GM12878 (cell line): ENCODE results near the gene RPL31. TPM values are rescaled to one million over a fixed set of nuclear protein-coding genes. Genes with fewer than 3 reads are reported as not detected.

Experiments used
- ATF7 ChIP-seq: fragments of 450-650 bp; IDR thresholded peaks from 2 replicates; pipeline ENCODE4 v1.6.1; 2016; ENCODE audit warnings: low read depth, mild to moderate bottlenecking
- BCL11A ChIP-seq: IDR thresholded peaks from 2 replicates; pipeline ENCODE4 v1.6.1; 2011; ENCODE audit warnings: low read depth, low read length
- BMI1 ChIP-seq: fragments of 450-650 bp; IDR thresholded peaks from 2 replicates; pipeline ENCODE4 v1.6.1; 2016; ENCODE audit warnings: mild to moderate bottlenecking, moderate library complexity, borderline replicate concordance
- CREM ChIP-seq: IDR thresholded peaks from 2 replicates; pipeline ENCODE4 v1.6.1; 2014; ENCODE audit warnings: antibody characterized with exemption, low read depth
- EGR1 ChIP-seq, 2 experiments: IDR thresholded peaks; 1 replicate in 1 of 2; 2 replicates in 1 of 2; pipeline ENCODE4 v1.6.1; 2011 to 2012; ENCODE audit warnings: low read depth in 2 of 2, low read length in 2 of 2, borderline replicate concordance in 1 of 2, mild to moderate bottlenecking in 1 of 2, moderate library complexity in 1 of 2
- FOXM1 ChIP-seq: IDR thresholded peaks from 2 replicates; pipeline ENCODE4 v1.6.1; 2012; ENCODE audit warnings: low read depth, mild to moderate bottlenecking, inconsistent platforms, low read length, moderate library complexity
- GATAD2B ChIP-seq: fragments of 450-650 bp; conservative IDR thresholded peaks from 2 replicates; pipeline ENCODE4 v1.6.1; 2017; ENCODE audit warnings: low read depth, mild to moderate bottlenecking, moderate library complexity
- IRF4 ChIP-seq: IDR thresholded peaks from 2 replicates; pipeline ENCODE4 v1.6.1; 2011; ENCODE audit warnings: low read depth, low read length
- JUNB ChIP-seq: IDR thresholded peaks from 2 replicates; pipeline ENCODE4 v1.6.1; 2016; ENCODE audit warnings: antibody characterized with exemption, mild to moderate bottlenecking
- JUND ChIP-seq: IDR thresholded peaks from 2 replicates; pipeline ENCODE4 v1.6.1; 2012; ENCODE audit warnings: low read depth, mild to moderate bottlenecking, low read length, improper control_type of control experiment, moderate library complexity
- MTA2 ChIP-seq: fragments of 450-650 bp; IDR thresholded peaks from 2 replicates; pipeline ENCODE4 v1.6.1; 2016; ENCODE audit warnings: low read depth, mild to moderate bottlenecking, moderate library complexity
- NBN ChIP-seq: fragments of 450-650 bp; IDR thresholded peaks from 2 replicates; pipeline ENCODE4 v1.6.1; 2016
- NR2C2 ChIP-seq: IDR thresholded peaks from 2 replicates; pipeline ENCODE4 v1.6.1; 2011; ENCODE audit warnings: borderline replicate concordance, low read depth; ENCODE audit not compliant: control insufficient read depth, insufficient read length
- NR2F1 ChIP-seq: fragments of 450-650 bp; conservative IDR thresholded peaks from 2 replicates; pipeline ENCODE4 v1.6.1; 2017; ENCODE audit warnings: mild to moderate bottlenecking
- PAX5 ChIP-seq: IDR thresholded peaks from 2 replicates; pipeline ENCODE4 v1.6.1; 2011; ENCODE audit warnings: low read depth, low read length, borderline replicate concordance
- PML ChIP-seq: IDR thresholded peaks from 2 replicates; pipeline ENCODE4 v1.6.1; 2012; ENCODE audit warnings: low read length, inconsistent platforms
- POLR2AphosphoS2 ChIP-seq: IDR thresholded peaks from 2 replicates; pipeline ENCODE4 v1.6.1; 2011; ENCODE audit warnings: low read depth, mild to moderate bottlenecking, low read length, improper control_type of control experiment, moderate library complexity
- RAD51 ChIP-seq: fragments of 450-650 bp; IDR thresholded peaks from 2 replicates; pipeline ENCODE4 v1.6.1; 2016; ENCODE audit warnings: moderate library complexity, mild to moderate bottlenecking, inconsistent platforms
- RBBP5 ChIP-seq: fragments of 200-600 bp; sonication (generic); conservative IDR thresholded peaks from 2 replicates; pipeline ENCODE4 v1.6.1; 2016
- SKIL ChIP-seq: fragments of 450-650 bp; IDR thresholded peaks from 2 replicates; pipeline ENCODE4 v1.6.1; 2017; ENCODE audit warnings: mild to moderate bottlenecking, low read depth, inconsistent platforms; ENCODE audit not compliant: poor library complexity, severe bottlenecking
- SUZ12 ChIP-seq: fragments of 200-600 bp; sonication (generic); IDR thresholded peaks from one replicate; pipeline ENCODE4 v1.6.1; 2018; ENCODE audit warnings: antibody characterized with exemption, mild to moderate bottlenecking; ENCODE audit not compliant: unreplicated experiment
- TCF7 ChIP-seq: IDR thresholded peaks from 2 replicates; pipeline ENCODE4 v1.6.1; 2014; ENCODE audit warnings: antibody characterized with exemption, borderline replicate concordance
- YY1 ChIP-seq: IDR thresholded peaks from 2 replicates; pipeline ENCODE4 v1.6.1; 2011; ENCODE audit warnings: low read depth, mild to moderate bottlenecking, low read length
- ZNF217 ChIP-seq: fragments of 450-650 bp; IDR thresholded peaks from 2 replicates; pipeline ENCODE4 v1.6.1; 2017; ENCODE audit warnings: antibody characterized with exemption, mild to moderate bottlenecking
- ZNF384 ChIP-seq: IDR thresholded peaks from 2 replicates; pipeline ENCODE4 v1.6.1; 2012; ENCODE audit warnings: low read depth, mild to moderate bottlenecking, low read length, improper control_type of control experiment, borderline replicate concordance
- ZNF622 ChIP-seq: fragments of 450-650 bp; IDR thresholded peaks from 2 replicates; pipeline ENCODE4 v1.6.1; 2017; ENCODE audit warnings: mild to moderate bottlenecking, inconsistent platforms
- polyA plus RNA-seq, 11 experiments: library from polyadenylated mRNA; depleted of rRNA in 4 of 11; unstranded in 6 of 11; stranded (reverse) in 5 of 11; fragments of >200 nt; fragmentation: Nextera tagmentation in 4 of 11; fragmentation: Illumina TruSeq in 1 of 11; extraction: Ambion mirVana in 4 of 11; extraction: Trizol in 1 of 11; gene quantifications; 1 replicate in 1 of 11; 2 replicates in 10 of 11; pipeline versions ENCODE4 v1.2.1 to v1.2.3, GENCODE V29; 2011 to 2016; ENCODE audit warnings: inconsistent platforms in 2 of 11, missing spikeins in 2 of 11, low read depth in 1 of 11
- total RNA-seq, 4 experiments: library from RNA; depleted of rRNA in 3 of 4; stranded (reverse); fragments of >200 nt in 3 of 4; fragmentation: Illumina TruSeq in 1 of 4; extraction: Trizol in 1 of 4; gene quantifications; 2 replicates each; pipeline versions ENCODE4 v1.2.1 to v1.2.3, GENCODE V29; 2013 to 2021
- TF ChIP-seq, protein P1 (sequence below): fragments of 450-650 bp; IDR thresholded peaks from 2 replicates; pipeline ENCODE4 v1.6.1; 2018; ENCODE audit warnings: mild to moderate bottlenecking, low read depth, moderate library complexity; ENCODE audit not compliant: partially characterized antibody
- TF ChIP-seq, protein P2 (sequence below): IDR thresholded peaks from 2 replicates; pipeline ENCODE4 v1.6.1; 2012; ENCODE audit warnings: low read depth, low read length, improper control_type of control experiment

The RPL31 gene
- total and polyA plus RNA-seq, 10 of the 15 experiments (the other 5 are each of a cell fraction or from before 2014, with no cell fraction given) = 1,643 to 8,551 (median 2,208) TPM

DNA sequence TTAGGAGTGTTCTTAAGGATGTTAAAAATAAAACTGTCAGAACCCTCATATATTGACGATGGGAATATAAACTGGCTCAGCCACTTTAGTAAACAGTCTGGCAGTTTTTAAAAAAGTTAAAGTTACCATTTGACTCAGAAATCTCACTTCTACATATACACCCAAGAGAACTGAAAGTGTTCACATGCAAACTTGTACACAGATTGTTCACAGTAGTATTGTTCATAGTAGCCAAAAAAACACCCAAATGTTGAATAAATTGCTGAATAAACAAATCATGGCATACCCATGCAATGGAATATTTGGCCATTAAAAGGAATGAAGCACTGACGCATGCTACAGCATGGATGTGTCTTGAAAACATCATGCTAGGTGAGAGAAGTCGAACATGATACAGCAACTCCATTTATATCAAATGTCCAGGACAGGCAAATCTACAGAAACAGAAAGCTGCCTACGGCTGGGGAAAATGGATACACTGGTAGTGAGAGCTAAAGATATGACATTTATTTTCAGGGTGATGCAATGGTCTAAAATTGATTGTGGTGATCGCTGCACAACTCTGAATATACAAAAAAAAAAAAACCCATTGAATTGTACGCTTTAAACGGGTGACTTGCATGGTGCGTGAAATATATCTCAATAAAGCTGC lies 10.1 kb downstream of the RPL31 start (continued):
- TF ChIP-seq ATF7 (0 out of 2 replicates have a peak, but pooled peaks have one; percentile 22), ZNF217 (peak; percentile 4; the same call in 1 of the 2 replicates), SUZ12 (no peak), POLR2AphosphoS2 (no peak), NBN (0 out of 2 replicates have a peak, but pooled peaks have one; percentile 20), RAD51 (no peak), BMI1 (0 out of 2 replicates have a peak, but pooled peaks have one; percentile 38), FOXM1 (peak; percentile 50; the same call in 1 of the 2 replicates), YY1 (no peak), RBBP5 (no peak), SKIL (peak; percentile 89), MTA2 (peak; percentile 60), NR2F1 (no peak), NR2C2 (no peak), CREM (peak; percentile 48), PML (no peak; the same call in 1 of the 2 replicates), JUND (peak; percentile 32; the same call in 1 of the 2 replicates), EGR1 (IDR thresholded peaks at IDR 0.05; ENCODE audit: borderline replicate concordance in 1 of 2, low read depth in 2 of 2, low read length in 2 of 2) (no peak), JUNB (peak; percentile 92), PAX5 (0 out of 2 replicates have a peak, but pooled peaks have one; percentile 16), ZNF622 (no peak), TCF7 (peak; percentile 42; the same call in 1 of the 2 replicates), ZNF384 (peak; percentile 82), GATAD2B (0 out of 2 replicates have a peak, but pooled peaks have one; percentile 69), BCL11A (peak; percentile 64; the same call in 1 of the 2 replicates), IRF4 (peak; percentile 94)
- TF ChIP-seq, protein P1, sequence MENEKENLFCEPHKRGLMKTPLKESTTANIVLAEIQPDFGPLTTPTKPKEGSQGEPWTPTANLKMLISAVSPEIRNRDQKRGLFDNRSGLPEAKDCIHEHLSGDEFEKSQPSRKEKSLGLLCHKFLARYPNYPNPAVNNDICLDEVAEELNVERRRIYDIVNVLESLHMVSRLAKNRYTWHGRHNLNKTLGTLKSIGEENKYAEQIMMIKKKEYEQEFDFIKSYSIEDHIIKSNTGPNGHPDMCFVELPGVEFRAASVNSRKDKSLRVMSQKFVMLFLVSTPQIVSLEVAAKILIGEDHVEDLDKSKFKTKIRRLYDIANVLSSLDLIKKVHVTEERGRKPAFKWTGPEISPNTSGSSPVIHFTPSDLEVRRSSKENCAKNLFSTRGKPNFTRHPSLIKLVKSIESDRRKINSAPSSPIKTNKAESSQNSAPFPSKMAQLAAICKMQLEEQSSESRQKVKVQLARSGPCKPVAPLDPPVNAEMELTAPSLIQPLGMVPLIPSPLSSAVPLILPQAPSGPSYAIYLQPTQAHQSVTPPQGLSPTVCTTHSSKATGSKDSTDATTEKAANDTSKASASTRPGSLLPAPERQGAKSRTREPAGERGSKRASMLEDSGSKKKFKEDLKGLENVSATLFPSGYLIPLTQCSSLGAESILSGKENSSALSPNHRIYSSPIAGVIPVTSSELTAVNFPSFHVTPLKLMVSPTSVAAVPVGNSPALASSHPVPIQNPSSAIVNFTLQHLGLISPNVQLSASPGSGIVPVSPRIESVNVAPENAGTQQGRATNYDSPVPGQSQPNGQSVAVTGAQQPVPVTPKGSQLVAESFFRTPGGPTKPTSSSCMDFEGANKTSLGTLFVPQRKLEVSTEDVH = no peak
- TF ChIP-seq, protein P2, sequence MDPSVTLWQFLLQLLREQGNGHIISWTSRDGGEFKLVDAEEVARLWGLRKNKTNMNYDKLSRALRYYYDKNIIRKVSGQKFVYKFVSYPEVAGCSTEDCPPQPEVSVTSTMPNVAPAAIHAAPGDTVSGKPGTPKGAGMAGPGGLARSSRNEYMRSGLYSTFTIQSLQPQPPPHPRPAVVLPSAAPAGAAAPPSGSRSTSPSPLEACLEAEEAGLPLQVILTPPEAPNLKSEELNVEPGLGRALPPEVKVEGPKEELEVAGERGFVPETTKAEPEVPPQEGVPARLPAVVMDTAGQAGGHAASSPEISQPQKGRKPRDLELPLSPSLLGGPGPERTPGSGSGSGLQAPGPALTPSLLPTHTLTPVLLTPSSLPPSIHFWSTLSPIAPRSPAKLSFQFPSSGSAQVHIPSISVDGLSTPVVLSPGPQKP = no peak
